ENCODE results near the gene EPHA2.

The EPHA2 gene

DNA sequence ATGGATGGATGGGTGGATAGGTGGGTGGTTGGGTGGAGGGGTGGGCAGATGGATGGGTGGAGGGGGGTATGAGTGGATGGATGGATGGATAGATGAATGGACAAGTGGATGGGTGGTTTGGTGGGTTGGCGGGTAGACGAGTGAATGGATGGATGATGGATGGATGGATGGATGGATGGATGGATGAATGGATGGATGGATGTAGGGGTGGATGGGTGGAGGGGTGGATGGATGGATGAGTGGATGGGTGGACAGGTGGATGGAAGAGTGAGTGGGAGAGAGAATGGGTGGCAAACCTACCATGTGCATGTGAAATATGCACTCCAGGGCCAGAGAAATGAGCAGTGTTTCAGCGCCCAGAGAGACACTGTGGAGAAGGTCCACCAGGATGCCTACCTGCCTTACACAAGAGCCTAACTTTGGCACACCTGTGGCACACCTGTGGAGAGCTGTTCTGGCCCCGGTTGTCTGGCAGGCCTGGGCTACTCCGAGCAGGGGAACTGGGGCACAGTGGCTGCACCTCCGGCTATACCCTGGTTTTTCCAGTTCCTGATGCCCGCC lies 12.8 kb downstream of the EPHA2 start:
- Histone ChIP-seq H3K27me3 (replicated peaks) (no peaks in the 10 kb centered on the region), H3K27ac (no peak overlapping the region), H3K36me3 (replicated peaks) (peaks cover 77% of the 10 kb centered on the region), H3K4me3 (ENCODE audit: low read depth, low read length) (no peak overlapping the region)
- no peak for DNase-seq
- TF ChIP-seq, protein P1, sequence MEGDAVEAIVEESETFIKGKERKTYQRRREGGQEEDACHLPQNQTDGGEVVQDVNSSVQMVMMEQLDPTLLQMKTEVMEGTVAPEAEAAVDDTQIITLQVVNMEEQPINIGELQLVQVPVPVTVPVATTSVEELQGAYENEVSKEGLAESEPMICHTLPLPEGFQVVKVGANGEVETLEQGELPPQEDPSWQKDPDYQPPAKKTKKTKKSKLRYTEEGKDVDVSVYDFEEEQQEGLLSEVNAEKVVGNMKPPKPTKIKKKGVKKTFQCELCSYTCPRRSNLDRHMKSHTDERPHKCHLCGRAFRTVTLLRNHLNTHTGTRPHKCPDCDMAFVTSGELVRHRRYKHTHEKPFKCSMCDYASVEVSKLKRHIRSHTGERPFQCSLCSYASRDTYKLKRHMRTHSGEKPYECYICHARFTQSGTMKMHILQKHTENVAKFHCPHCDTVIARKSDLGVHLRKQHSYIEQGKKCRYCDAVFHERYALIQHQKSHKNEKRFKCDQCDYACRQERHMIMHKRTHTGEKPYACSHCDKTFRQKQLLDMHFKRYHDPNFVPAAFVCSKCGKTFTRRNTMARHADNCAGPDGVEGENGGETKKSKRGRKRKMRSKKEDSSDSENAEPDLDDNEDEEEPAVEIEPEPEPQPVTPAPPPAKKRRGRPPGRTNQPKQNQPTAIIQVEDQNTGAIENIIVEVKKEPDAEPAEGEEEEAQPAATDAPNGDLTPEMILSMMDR (IDR thresholded peaks at IDR 0.05; ENCODE audit: low read depth, low read length, missing control alignments) = no peak
- in situ Hi-C loops (cut with HindIII; ENCODE audit: low pct_ligation_motif_present, low sequenced_read_pairs) = no loop called here

DNA sequence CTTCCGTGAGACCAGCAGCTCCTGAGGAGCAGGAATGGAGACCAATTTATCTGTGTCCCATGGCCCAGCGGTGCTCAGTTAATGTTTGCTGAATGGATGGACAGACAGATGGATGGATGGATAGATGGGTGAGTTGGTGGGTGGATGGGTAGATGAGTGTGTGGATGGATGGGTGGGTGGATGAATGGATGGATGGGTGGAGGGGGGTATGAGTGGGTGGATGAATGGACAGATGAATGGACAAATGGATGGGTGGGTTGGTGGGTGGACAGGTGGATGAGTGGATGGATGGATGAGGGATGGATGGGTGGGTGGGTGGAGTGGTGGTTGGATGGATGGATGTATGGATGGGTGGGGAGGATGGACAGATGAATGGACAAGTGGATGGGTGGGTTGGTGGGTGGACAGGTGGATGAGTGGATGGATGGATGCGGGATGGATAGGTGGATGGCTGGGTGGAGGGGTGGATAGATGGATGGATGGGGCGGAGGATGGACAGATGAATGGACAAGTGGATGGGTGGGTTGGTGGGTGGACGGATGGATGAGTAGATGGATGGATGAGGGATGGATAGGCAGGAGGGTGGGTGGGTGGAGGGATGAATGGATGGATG lies 13.4 kb downstream of the EPHA2 start:
- in situ Hi-C loops (cut with HindIII; ENCODE audit: low pct_ligation_motif_present, low sequenced_read_pairs) = no loop called here
- TF ChIP-seq, protein P1 (IDR thresholded peaks at IDR 0.05; ENCODE audit: low read depth, low read length, missing control alignments) = no peak
- Histone ChIP-seq H3K4me3 (ENCODE audit: low read depth, low read length) (no peak overlapping the region), H3K27ac (no peak overlapping the region), H3K27me3 (replicated peaks) (no peaks in the 10 kb centered on the region), H3K36me3 (replicated peaks) (peaks cover 77% of the 10 kb centered on the region)
- DNase-seq = no peak

- DNase-seq = no peak
- in situ Hi-C loops (cut with HindIII; ENCODE audit: low pct_ligation_motif_present, low sequenced_read_pairs) = no loop called here
- Histone ChIP-seq H3K4me3 (ENCODE audit: low read depth, low read length) (no peak overlapping the region), H3K27ac (peak overlapping the region; percentile 36), H3K27me3 (replicated peaks) (no peaks in the 10 kb centered on the region), H3K36me3 (replicated peaks) (peaks cover 77% of the 10 kb centered on the region)
- TF ChIP-seq, protein P1 (IDR thresholded peaks at IDR 0.05; ENCODE audit: low read depth, low read length, missing control alignments) = no peak
Observed at GRCh38 chr1:16141573-16142336, 14.1 kb downstream of the EPHA2 start.

- TF ChIP-seq, protein P1 (IDR thresholded peaks at IDR 0.05; ENCODE audit: low read depth, low read length, missing control alignments) = no peak
- Histone ChIP-seq H3K27ac (peak overlapping the region; percentile 12), H3K36me3 (replicated peaks) (peaks cover 81% of the 10 kb centered on the region), H3K4me3 (ENCODE audit: low read depth, low read length) (no peak overlapping the region), H3K27me3 (replicated peaks) (no peaks in the 10 kb centered on the region)
- no peak for DNase-seq
- in situ Hi-C loops (cut with HindIII; ENCODE audit: low pct_ligation_motif_present, low sequenced_read_pairs) = no loop called here
Observed at GRCh38 chr1:16140068-16140596, 15.7 kb downstream of the EPHA2 start.

- in situ Hi-C loops (cut with HindIII; ENCODE audit: low pct_ligation_motif_present, low sequenced_read_pairs) = no loop called here
- Histone ChIP-seq H3K4me3 (ENCODE audit: low read depth, low read length) (no peak overlapping the region), H3K36me3 (replicated peaks) (peaks cover 81% of the 10 kb centered on the region), H3K27ac (peak overlapping the region; percentile 12), H3K27me3 (replicated peaks) (no peaks in the 10 kb centered on the region)
- no peak for DNase-seq
- TF ChIP-seq, protein P1 (IDR thresholded peaks at IDR 0.05; ENCODE audit: low read depth, low read length, missing control alignments) = peak; percentile 2
Observed at GRCh38 chr1:16139473-16139962, 16.4 kb downstream of the EPHA2 start.

Data from brain microvascular endothelial cell (primary cell).